B cell (primary cell): ENCODE results near the gene ITIH3. TPM values are rescaled to one million over a fixed set of nuclear protein-coding genes. Genes with fewer than 3 reads are reported as not detected.

Experiments
- ATAC-seq: fragments of 200-7000 bp; cut with Tn5 transposase; one replicate; pipeline ENCODE4 v1.10.0; 2021; ENCODE audit warnings: low read depth, mild to moderate bottlenecking, moderate number of reproducible peaks, moderate library complexity
- CTCF ChIA-PET: fragments of 350-600 bp; sonication (Branson Sonifier 250); formaldehyde crosslinking; loops from one replicate; lab custom pipeline; 2021; ENCODE audit warnings: antibody characterized with exemption, inconsistent platforms; lab: Charles Lee
- POLR2A ChIA-PET: fragments of 350-600 bp; sonication (Branson Sonifier 250); formaldehyde crosslinking; loops from one replicate; lab custom pipeline; 2021; ENCODE audit warnings: antibody characterized with exemption; lab: Charles Lee
- DNase-seq: peaks from one replicate; pipeline ENCODE4 v3.0.0; 2013
- H2AFZ ChIP-seq: 2 replicates; pipeline ENCODE4 v1.6.1; 2012; ENCODE audit warnings: mild to moderate bottlenecking, low read depth, low read length; ENCODE audit not compliant: insufficient read depth, poor library complexity, severe bottlenecking
- H3K27ac ChIP-seq, 2 donors: 1 replicate in 1 of 2; 2 replicates in 1 of 2; pipeline ENCODE4 v1.5.1; 2012 to 2013; ENCODE audit warnings: low read length in 2 of 2, mild to moderate bottlenecking in 2 of 2, moderate library complexity in 1 of 2
- H3K27me3 ChIP-seq, 4 experiments: fragments of 200-600 bp in 1 of 4; sonication (generic) in 1 of 4; replicated peaks in 1 of 4; 1 replicate in 2 of 4; 2 replicates in 2 of 4; pipeline versions ENCODE4 v1.6.1 to v1.7.0; 2013 to 2016; ENCODE audit warnings: low read length in 3 of 4, mild to moderate bottlenecking in 2 of 4, mixed read lengths in 1 of 4, moderate library complexity in 1 of 4; ENCODE audit not compliant: insufficient read depth in 4 of 4, control insufficient read depth in 3 of 4; ENCODE audit errors: control extremely low read depth in 1 of 4
- H3K36me3 ChIP-seq, 2 experiments: replicated peaks in 1 of 2; 1 replicate in 1 of 2; 2 replicates in 1 of 2; pipeline versions ENCODE4 v1.6.1 to v1.7.1; 2013; ENCODE audit warnings: low read length in 1 of 2; ENCODE audit not compliant: insufficient read depth in 2 of 2, control insufficient read depth in 1 of 2; ENCODE audit errors: control extremely low read depth in 1 of 2, extremely low read depth in 1 of 2
- H3K4me1 ChIP-seq, 2 donors: fragments of 200-600 bp in 1 of 2; sonication (generic) in 1 of 2; 1 replicate in 1 of 2; 2 replicates in 1 of 2; pipeline versions ENCODE4 v1.5.1 to v1.6.1; 2013 to 2017; ENCODE audit warnings: low read length in 2 of 2; ENCODE audit not compliant: control insufficient read depth in 2 of 2, insufficient read depth in 2 of 2
- H3K4me2 ChIP-seq: replicated peaks from 2 replicates; pipeline ENCODE3; 2012; ENCODE audit warnings: mild to moderate bottlenecking, low read depth, low read length; ENCODE audit not compliant: poor library complexity, severe bottlenecking
- H3K4me3 ChIP-seq, 5 experiments: fragments of 200-600 bp in 1 of 5; sonication (generic) in 1 of 5; 1 replicate in 3 of 5; 2 replicates in 2 of 5; pipeline versions ENCODE4 v1.5.1 to v1.7.0; 2011 to 2016; ENCODE audit warnings: low read length in 4 of 5, mild to moderate bottlenecking in 4 of 5, low read depth in 2 of 5, control low read depth in 1 of 5, moderate library complexity in 1 of 5; ENCODE audit not compliant: insufficient read depth in 1 of 5; ENCODE audit errors: control extremely low read depth in 1 of 5, extremely low read depth in 1 of 5
- H3K79me2 ChIP-seq: fragments of 200-600 bp; sonication (generic); one replicate; pipeline ENCODE4 v1.6.0; 2016; ENCODE audit warnings: low read length; ENCODE audit not compliant: control insufficient read depth, insufficient read depth
- H3K9ac ChIP-seq: fragments of 200-600 bp; sonication (generic); 2 replicates; pipeline ENCODE4 v1.6.1; 2017; ENCODE audit warnings: mild to moderate bottlenecking, low read length, moderate library complexity
- H3K9me3 ChIP-seq, 3 donors: one replicate each; pipeline versions ENCODE4 v1.6.1 to v1.7.1; 2013; ENCODE audit warnings: low read length in 2 of 3; ENCODE audit not compliant: control insufficient read depth in 2 of 3, insufficient read depth in 1 of 3; ENCODE audit errors: control extremely low read depth in 1 of 3
- H4K20me1 ChIP-seq: 2 replicates; pipeline ENCODE4 v1.6.0; 2012; ENCODE audit warnings: mild to moderate bottlenecking, low read length; ENCODE audit not compliant: insufficient read depth, control insufficient read depth, poor library complexity, severe bottlenecking
- H3K27ac Mint-ChIP-seq: one replicate; pipeline ENCODE4 v1.8.0; 2021; ENCODE audit warnings: mixed read lengths
- H3K27me3 Mint-ChIP-seq: one replicate; pipeline ENCODE4 v1.8.0; 2021; ENCODE audit warnings: mixed read lengths
- H3K4me1 Mint-ChIP-seq: one replicate; pipeline ENCODE4 v1.8.0; 2021; ENCODE audit warnings: mixed read lengths
- H3K4me3 Mint-ChIP-seq: one replicate; pipeline ENCODE4 v1.8.0; 2021; ENCODE audit warnings: mixed read lengths
- H3K9me3 Mint-ChIP-seq: one replicate; pipeline ENCODE4 v1.8.0; 2022; ENCODE audit warnings: mixed read lengths; ENCODE audit not compliant: insufficient read depth
- EZH2 ChIP-seq: IDR thresholded peaks from 2 replicates; pipeline ENCODE4 v1.6.1; 2012; ENCODE audit warnings: borderline replicate concordance, low read depth, mild to moderate bottlenecking, moderate library complexity, low read length; ENCODE audit not compliant: insufficient read depth, poor library complexity, severe bottlenecking
- WGBS: methylation state at CpG from one replicate; pipeline ENCODE4 v1.1.5; 2013; ENCODE audit warnings: missing lambda C conversion rate; ENCODE audit not compliant: insufficient coverage; 5-methylcytosine and 5-hydroxymethylcytosine counted together
- intact Hi-C: fragments of 100-400 bp; cut with micrococcal nuclease; formaldehyde crosslinking; loops from one replicate; pipeline ENCODE4 v1.10.0; 2022
- polyA plus RNA-seq: library from polyadenylated mRNA; depleted of rRNA; stranded (reverse); fragments of >200 nt; gene quantifications from 2 replicates; pipeline ENCODE4 v1.2.3, GENCODE V29; 2012
- total RNA-seq, 2 donors: library from RNA; stranded (reverse); fragments of 120-200 nt in 1 of 2; gene quantifications; 1 replicate in 1 of 2; 2 replicates in 1 of 2; pipeline versions ENCODE4 v1.2.3 to v1.2.4, GENCODE V29; 2013 to 2022
- TF ChIP-seq, protein P1 (sequence below): fragments of 200-600 bp; IDR thresholded peaks from one replicate; pipeline ENCODE4 v1.8.0; 2022; ENCODE audit warnings: antibody characterized with exemption, mild to moderate bottlenecking

The ITIH3 gene
- total and polyA plus RNA-seq, 2 donors (not counting 1 experiment from before 2014, with no cell fraction given) = not detected

DNA sequence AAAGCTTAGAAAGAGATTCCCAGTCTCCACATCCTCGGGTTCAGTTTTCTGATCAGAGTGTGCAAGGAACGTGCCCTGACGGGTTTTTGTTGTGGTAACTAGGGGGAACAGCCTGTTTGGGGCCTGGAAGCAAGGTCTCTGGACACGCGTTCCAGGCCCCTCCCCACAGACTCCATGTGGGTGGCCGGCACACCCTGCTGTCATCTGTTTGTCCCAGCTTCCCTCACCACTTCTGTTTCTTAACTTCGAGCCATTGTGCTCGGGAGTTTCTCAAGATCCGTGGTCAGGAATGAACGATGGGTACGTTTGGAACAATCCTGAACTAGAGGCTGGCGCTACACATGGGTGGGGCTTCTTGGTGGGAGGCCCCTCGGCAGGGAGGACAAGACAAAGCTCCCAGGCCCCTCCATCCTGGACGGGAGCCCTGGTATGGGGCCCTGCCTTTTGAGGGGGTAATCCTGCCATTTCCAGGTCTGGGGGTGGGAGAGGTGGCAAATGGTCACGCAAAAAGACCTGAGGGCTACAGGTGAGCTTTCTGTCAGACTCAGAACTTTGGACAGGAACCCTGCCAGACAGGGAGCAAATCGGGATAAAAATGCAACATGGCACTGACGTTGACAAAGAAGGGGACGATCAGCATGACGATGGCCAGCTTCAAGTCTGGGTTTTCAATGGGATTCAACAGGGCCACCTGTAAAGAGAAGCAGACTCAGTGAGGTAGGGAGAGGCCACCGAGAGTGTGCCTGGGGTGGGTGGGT is 48.7 kb downstream of the ITIH3 start:
- no peak overlapping the region for H3K27ac ChIP-seq
- H3K4me2 ChIP-seq = no peak overlapping the region
- peaks cover 0 to 35% of the 10 kb centered on the region in 2 experiments for H3K36me3 ChIP-seq
- H3K4me3 ChIP-seq = no peak overlapping the region
- ChIA-PET POLR2A (no interaction called here), CTCF (interaction anchor here (0.6 to 1.7 kb wide), 2 partner anchors 93 to 95 kb away, joined by 3 read pairs; no protein-coding TSS in a partner anchor)
- H2AFZ ChIP-seq = no peak overlapping the region
- H3K9ac ChIP-seq = no peak overlapping the region
- DNase-seq (no peak), ATAC-seq (no peak)
- Mint-ChIP-seq H3K9me3 (no peaks in the 10 kb centered on the region), H3K27me3 (no peaks in the 10 kb centered on the region), H3K4me3 (no peak overlapping the region), H3K4me1 (no peaks in the 10 kb centered on the region), H3K27ac (no peak overlapping the region)
- no peaks in the 10 kb centered on the region for H3K27me3 ChIP-seq
- no peaks in the 10 kb centered on the region for H4K20me1 ChIP-seq
- no peaks in the 10 kb centered on the region for H3K79me2 ChIP-seq
- TF ChIP-seq EZH2 = no peak
- TF ChIP-seq, protein P1, sequence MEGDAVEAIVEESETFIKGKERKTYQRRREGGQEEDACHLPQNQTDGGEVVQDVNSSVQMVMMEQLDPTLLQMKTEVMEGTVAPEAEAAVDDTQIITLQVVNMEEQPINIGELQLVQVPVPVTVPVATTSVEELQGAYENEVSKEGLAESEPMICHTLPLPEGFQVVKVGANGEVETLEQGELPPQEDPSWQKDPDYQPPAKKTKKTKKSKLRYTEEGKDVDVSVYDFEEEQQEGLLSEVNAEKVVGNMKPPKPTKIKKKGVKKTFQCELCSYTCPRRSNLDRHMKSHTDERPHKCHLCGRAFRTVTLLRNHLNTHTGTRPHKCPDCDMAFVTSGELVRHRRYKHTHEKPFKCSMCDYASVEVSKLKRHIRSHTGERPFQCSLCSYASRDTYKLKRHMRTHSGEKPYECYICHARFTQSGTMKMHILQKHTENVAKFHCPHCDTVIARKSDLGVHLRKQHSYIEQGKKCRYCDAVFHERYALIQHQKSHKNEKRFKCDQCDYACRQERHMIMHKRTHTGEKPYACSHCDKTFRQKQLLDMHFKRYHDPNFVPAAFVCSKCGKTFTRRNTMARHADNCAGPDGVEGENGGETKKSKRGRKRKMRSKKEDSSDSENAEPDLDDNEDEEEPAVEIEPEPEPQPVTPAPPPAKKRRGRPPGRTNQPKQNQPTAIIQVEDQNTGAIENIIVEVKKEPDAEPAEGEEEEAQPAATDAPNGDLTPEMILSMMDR = no peak
- no peaks in the 10 kb centered on the region for H3K9me3 ChIP-seq
- WGBS = 90% methylated on average over 17 of the region's 20 CpGs
- intact Hi-C loops = no loop called here
- H3K4me1 ChIP-seq = no peaks in the 10 kb centered on the region

DNA sequence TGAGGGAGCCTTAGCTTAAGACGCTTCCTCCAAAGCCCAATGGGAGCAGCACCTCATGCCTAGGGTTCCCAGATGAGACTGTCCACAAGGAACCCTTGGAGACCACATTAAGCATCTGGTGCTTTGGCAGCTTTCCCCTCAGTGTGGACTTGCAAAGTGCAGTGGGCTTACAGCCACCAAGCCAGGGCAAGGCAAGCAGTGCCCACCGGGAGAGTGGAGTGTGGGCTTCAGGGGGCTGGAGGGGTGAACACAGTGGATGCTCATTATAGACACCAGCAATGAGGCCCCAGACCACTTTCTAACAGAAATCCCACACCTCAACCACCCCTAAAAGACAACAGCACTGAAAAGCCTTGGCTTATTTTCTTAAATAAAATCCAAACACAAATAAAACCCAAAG is 49.3 kb downstream of the ITIH3 start:
- Histone ChIP-seq H3K4me2 (no peak overlapping the region), H3K9me3 (no peaks in the 10 kb centered on the region), H4K20me1 (no peaks in the 10 kb centered on the region), H2AFZ (no peak overlapping the region), H3K4me1 (no peaks in the 10 kb centered on the region), H3K79me2 (no peaks in the 10 kb centered on the region), H3K27me3 (no peaks in the 10 kb centered on the region), H3K4me3 (no peak overlapping the region), H3K36me3 (peaks cover 0 to 41% of the 10 kb centered on the region in 2 experiments), H3K27ac (no peak overlapping the region), H3K9ac (no peak overlapping the region)
- Mint-ChIP-seq H3K9me3 (no peaks in the 10 kb centered on the region), H3K27me3 (no peaks in the 10 kb centered on the region), H3K4me3 (no peak overlapping the region), H3K27ac (no peak overlapping the region), H3K4me1 (no peaks in the 10 kb centered on the region)
- DNase-seq = no peak
- ChIA-PET POLR2A (no interaction called here), CTCF (interaction anchor here (0.6 to 2.2 kb wide), 5 partner anchors 9 to 143 kb away, joined by 3 to 10 read pairs (median 4); no protein-coding TSS in a partner anchor)
- ATAC-seq = no peak
- 88% methylated on average over 1 of the region's 2 CpGs for whole genome bisulfite sequencing
- intact Hi-C loops = no loop called here
- TF ChIP-seq EZH2 = no peak
- TF ChIP-seq, protein P1 = no peak
